ENCODE data around the gene ARL5B. TPM values are rescaled to one million over a fixed set of nuclear protein-coding genes. Genes with fewer than 3 reads are reported as not detected.
A peak's percentile ranks its signal among the peaks of the same experiment; 100 is the strongest.

The ARL5B gene
- total and polyA plus RNA-seq, 9 of the 15 experiments (the other 6 are each of a cell fraction or from before 2014, with no cell fraction given): 4.1 to 22.2 (median 15.1) TPM

GRCh38 chr10:18610517-18610916, 48.7 kb upstream of the ARL5B start (continued):
- TF ChIP-seq ZNF280B (CRISPR knock-in tag; IDR thresholded peaks at IDR 0.05) (no peak), SRSF7 (optimal IDR thresholded peaks at IDR 0.05; ENCODE audit: low read depth, low read length) (no peak), NR4A1 (CRISPR knock-in tag; IDR thresholded peaks at IDR 0.05) (no peak), NR4A1 (tag; IDR thresholded peaks at IDR 0.05) (no peak), ZNF75A (CRISPR knock-in tag; IDR thresholded peaks at IDR 0.05) (no peak), ZBTB43 (CRISPR knock-in tag; IDR thresholded peaks at IDR 0.05) (no peak), JUND (IDR thresholded peaks at IDR 0.05; ENCODE audit: borderline replicate concordance, low read depth, low read length) (peak; percentile 93), JUND (tag; IDR thresholded peaks at IDR 0.05; ENCODE audit: borderline replicate concordance, low read depth, low read length) (peak; percentile 91), ETV6 (IDR thresholded peaks at IDR 0.05; ENCODE audit: borderline replicate concordance in 1 of 2, low read depth in 2 of 2, low read length in 1 of 2) (no peak), ETV6 (CRISPR knock-in tag; IDR thresholded peaks at IDR 0.05; ENCODE audit: borderline replicate concordance) (no peak), RREB1 (CRISPR knock-in tag; IDR thresholded peaks at IDR 0.05) (no peak), ZNF77 (CRISPR knock-in tag; IDR thresholded peaks at IDR 0.05) (no peak), ZNF124 (CRISPR knock-in tag; IDR thresholded peaks at IDR 0.05) (no peak), ZNF384 (IDR thresholded peaks at IDR 0.05; ENCODE audit: low read depth, low read length) (no peak), ZNF134 (CRISPR knock-in tag; conservative IDR thresholded peaks at IDR 0.05) (no peak), TCFL5 (CRISPR knock-in tag; conservative IDR thresholded peaks at IDR 0.05) (no peak), CAMTA2 (CRISPR knock-in tag; conservative IDR thresholded peaks at IDR 0.05) (no peak), STAT6 (CRISPR knock-in tag; IDR thresholded peaks at IDR 0.05) (no peak), HDAC6 (IDR thresholded peaks at IDR 0.05; ENCODE audit: low read depth, low read length) (no peak)
